ENCODE results near the gene SH3TC2. TPM values are rescaled to one million over a fixed set of nuclear protein-coding genes. Genes with fewer than 3 reads are reported as not detected.

SH3TC2 gene
- total RNA-seq, 4 donors from 2014 or later, result 1.9 to 8.2 (median 5.2) TPM

GRCh38 chr5:148968311-148968710 lies 94.6 kb downstream of the SH3TC2 start:
- WGBS, result 51% methylated on average over 2 of the region's 2 CpGs
- no peak for TF ChIP-seq POLR2A (IDR thresholded peaks at IDR 0.05)
- TF ChIP-seq EP300 (IDR thresholded peaks at IDR 0.05), result no peak
- no peak for TF ChIP-seq CTCF (IDR thresholded peaks at IDR 0.05)
- TF ChIP-seq POLR2AphosphoS5 (IDR thresholded peaks at IDR 0.05), result no peak
- Histone ChIP-seq H3K36me3 (no peaks in the 10 kb centered on the region), H3K27me3 (no peaks in the 10 kb centered on the region), H3K9me3 (no peaks in the 10 kb centered on the region), H3K4me3 (no peak overlapping the region), H3K4me1 (peaks cover 84% of the 10 kb centered on the region), H3K27ac (peak overlapping the region; percentile 92)
- DNase-seq (ENCODE audit: low spot score in 2 of 2), result no peak

- no peak overlapping the region for H3K4me3 ChIP-seq
- TF ChIP-seq EP300 (IDR thresholded peaks at IDR 0.05), result no peak
- no peak for TF ChIP-seq POLR2A (IDR thresholded peaks at IDR 0.05)
- no peak for TF ChIP-seq CTCF (IDR thresholded peaks at IDR 0.05)
- TF ChIP-seq POLR2AphosphoS5 (IDR thresholded peaks at IDR 0.05), result no peak
- H3K4me1 ChIP-seq, result peaks cover 79% of the 10 kb centered on the region
- no peaks in the 10 kb centered on the region for H3K27me3 ChIP-seq
- H3K27ac ChIP-seq, result peak overlapping the region; percentile 92
- H3K36me3 ChIP-seq, result no peaks in the 10 kb centered on the region
- no peak for DNase-seq (ENCODE audit: low spot score in 2 of 2)
- no peaks in the 10 kb centered on the region for H3K9me3 ChIP-seq
- 48% methylated on average over 4 of the region's 4 CpGs for WGBS
These were observed 95.1 kb downstream of the SH3TC2 start for GRCh38 chr5:148967783-148968182.

- H3K27me3 ChIP-seq, result no peaks in the 10 kb centered on the region
- H3K36me3 ChIP-seq, result no peaks in the 10 kb centered on the region
- H3K4me3 ChIP-seq, result no peak overlapping the region
- peak overlapping the region; percentile 92 for H3K27ac ChIP-seq
- no peaks in the 10 kb centered on the region for H3K9me3 ChIP-seq
- TF ChIP-seq POLR2A (IDR thresholded peaks at IDR 0.05) (no peak), POLR2AphosphoS5 (IDR thresholded peaks at IDR 0.05) (no peak), EP300 (IDR thresholded peaks at IDR 0.05) (no peak), CTCF (IDR thresholded peaks at IDR 0.05) (no peak)
- 93% methylated on average over 2 of the region's 2 CpGs for WGBS
- no peak for DNase-seq (ENCODE audit: low spot score in 2 of 2)
- peaks cover 74% of the 10 kb centered on the region for H3K4me1 ChIP-seq
These were observed 95.9 kb downstream of the SH3TC2 start for GRCh38 chr5:148966938-148967337.

- peaks cover 71% of the 10 kb centered on the region for H3K4me1 ChIP-seq
- H3K27ac ChIP-seq, result peak overlapping the region; percentile 92
- no peaks in the 10 kb centered on the region for H3K9me3 ChIP-seq
- H3K27me3 ChIP-seq, result no peaks in the 10 kb centered on the region
- no peak for DNase-seq (ENCODE audit: low spot score in 2 of 2)
- WGBS, result 45% methylated on average over 4 of the region's 4 CpGs
- TF ChIP-seq CTCF (IDR thresholded peaks at IDR 0.05) (no peak), POLR2AphosphoS5 (IDR thresholded peaks at IDR 0.05) (peak in 2 of 3 donors; percentile 62 to 92)
- no peaks in the 10 kb centered on the region for H3K36me3 ChIP-seq
- no peak overlapping the region for H3K4me3 ChIP-seq
These were observed 96.5 kb downstream of the SH3TC2 start for GRCh38 chr5:148966348-148966747.

- DNase-seq (ENCODE audit: low spot score in 2 of 2), result peak; percentile 91
- TF ChIP-seq EP300 (IDR thresholded peaks at IDR 0.05) (no peak), CTCF (IDR thresholded peaks at IDR 0.05) (no peak), POLR2A (IDR thresholded peaks at IDR 0.05) (no peak), POLR2AphosphoS5 (IDR thresholded peaks at IDR 0.05) (peak; percentile 28 to 93 (median 73))
- peaks cover 64% of the 10 kb centered on the region for H3K4me1 ChIP-seq
- H3K27me3 ChIP-seq, result no peaks in the 10 kb centered on the region
- H3K36me3 ChIP-seq, result no peaks in the 10 kb centered on the region
- peak overlapping the region; percentile 92 for H3K27ac ChIP-seq
- WGBS, result 27% methylated on average over 13 of the region's 13 CpGs
- H3K4me3 ChIP-seq, result no peak overlapping the region
- no peaks in the 10 kb centered on the region for H3K9me3 ChIP-seq
These were observed 97.2 kb downstream of the SH3TC2 start for GRCh38 chr5:148965511-148966265.
